GM12878 (cell line): Measurements from ENCODE around the gene CALM3. TPM values are rescaled to one million over a fixed set of nuclear protein-coding genes. Genes with fewer than 3 reads are reported as not detected.

Source experiments
- ATF2 ChIP-seq: IDR thresholded peaks from 2 replicates; pipeline ENCODE4 v1.6.1; 2012; ENCODE audit warnings: low read length, inconsistent platforms
- BACH1 ChIP-seq: fragments of 450-650 bp; IDR thresholded peaks from 2 replicates; pipeline ENCODE4 v1.6.1; 2017; ENCODE audit warnings: mild to moderate bottlenecking, borderline replicate concordance
- CEBPZ ChIP-seq: fragments of 150-350 bp; IDR thresholded peaks from 2 replicates; pipeline ENCODE4 v1.6.1; 2016; ENCODE audit warnings: low read depth, low read length
- CHD2 ChIP-seq: IDR thresholded peaks from 2 replicates; pipeline ENCODE4 v1.6.1; 2011; ENCODE audit warnings: low read depth, low read length, improper control_type of control experiment, borderline replicate concordance
- CUX1 ChIP-seq: IDR thresholded peaks from 2 replicates; pipeline ENCODE4 v1.6.1; 2012; ENCODE audit warnings: improper control_type of control experiment, low read depth, low read length; ENCODE audit not compliant: insufficient replicate concordance
- EED ChIP-seq: sonication (generic); IDR thresholded peaks from 2 replicates; pipeline ENCODE4 v1.6.1; 2016; ENCODE audit warnings: antibody characterized with exemption, low read depth
- IRF4 ChIP-seq: IDR thresholded peaks from 2 replicates; pipeline ENCODE4 v1.6.1; 2011; ENCODE audit warnings: low read depth, low read length
- KAT2A ChIP-seq: conservative IDR thresholded peaks from 2 replicates; pipeline ENCODE4 v1.6.1; 2011; ENCODE audit warnings: low read depth, low read length; ENCODE audit not compliant: control insufficient read depth
- POLR2AphosphoS5 ChIP-seq: IDR thresholded peaks from 2 replicates; pipeline ENCODE4 v1.6.1; 2011; ENCODE audit warnings: mild to moderate bottlenecking, low read length, inconsistent platforms
- POU2F2 ChIP-seq: IDR thresholded peaks from 3 replicates; pipeline ENCODE4 v1.6.1; 2011; ENCODE audit warnings: low read depth, mild to moderate bottlenecking, low read length, borderline replicate concordance
- RAD21 ChIP-seq: IDR thresholded peaks from 2 replicates; pipeline ENCODE4 v1.6.1; 2011; ENCODE audit warnings: mild to moderate bottlenecking, low read depth, low read length, moderate library complexity; ENCODE audit not compliant: insufficient read depth
- RBBP5 ChIP-seq: fragments of 200-600 bp; sonication (generic); conservative IDR thresholded peaks from 2 replicates; pipeline ENCODE4 v1.6.1; 2016
- RELA ChIP-seq: fragments of 450-650 bp; IDR thresholded peaks from 2 replicates; pipeline ENCODE4 v1.8.0; 2014; ENCODE audit warnings: borderline replicate concordance; ENCODE audit not compliant: partially characterized antibody
- RELB ChIP-seq: fragments of 450-650 bp; IDR thresholded peaks from 2 replicates; pipeline ENCODE4 v1.6.1; 2017; ENCODE audit warnings: low read depth, mild to moderate bottlenecking, moderate library complexity
- TBL1XR1 ChIP-seq: IDR thresholded peaks from 2 replicates; pipeline ENCODE4 v1.6.1; 2012; ENCODE audit warnings: low read depth, low read length, improper control_type of control experiment
- USF1 ChIP-seq: IDR thresholded peaks from 2 replicates; pipeline ENCODE4 v1.6.1; 2011; ENCODE audit warnings: borderline replicate concordance, low read depth, mild to moderate bottlenecking, moderate library complexity, mixed read lengths, low read length; ENCODE audit not compliant: insufficient read depth; ENCODE audit errors: extremely low read length
- ZNF622 ChIP-seq: fragments of 450-650 bp; IDR thresholded peaks from 2 replicates; pipeline ENCODE4 v1.6.1; 2017; ENCODE audit warnings: mild to moderate bottlenecking, inconsistent platforms
- polyA plus RNA-seq, 11 experiments: library from polyadenylated mRNA; depleted of rRNA in 4 of 11; unstranded in 6 of 11; stranded (reverse) in 5 of 11; fragments of >200 nt; fragmentation: Nextera tagmentation in 4 of 11; fragmentation: Illumina TruSeq in 1 of 11; extraction: Ambion mirVana in 4 of 11; extraction: Trizol in 1 of 11; gene quantifications; 1 replicate in 1 of 11; 2 replicates in 10 of 11; pipeline versions ENCODE4 v1.2.1 to v1.2.3, GENCODE V29; 2011 to 2016; ENCODE audit warnings: inconsistent platforms in 2 of 11, missing spikeins in 2 of 11, low read depth in 1 of 11
- total RNA-seq, 4 experiments: library from RNA; depleted of rRNA in 3 of 4; stranded (reverse); fragments of >200 nt in 3 of 4; fragmentation: Illumina TruSeq in 1 of 4; extraction: Trizol in 1 of 4; gene quantifications; 2 replicates each; pipeline versions ENCODE4 v1.2.1 to v1.2.3, GENCODE V29; 2013 to 2021

CALM3 gene
- total and polyA plus RNA-seq, 10 of the 15 experiments (the other 5 are each of a cell fraction or from before 2014, with no cell fraction given): 164 to 849 (median 347) TPM

GRCh38 chr19:46624958-46625661, 24.0 kb downstream of the CALM3 start, which contains the start of gene PTGIR (continued):
- no peak for TF ChIP-seq CEBPZ
- peak; percentile 57; the same call in 1 of the 2 replicates for TF ChIP-seq POLR2AphosphoS5
- TF ChIP-seq CUX1: no peak
- TF ChIP-seq ZNF622: no peak
- TF ChIP-seq CHD2: no peak
- no peak for TF ChIP-seq ATF2
- TF ChIP-seq IRF4: no peak
- no peak for TF ChIP-seq BACH1
- no peak for TF ChIP-seq POU2F2
- peak; percentile 73 for TF ChIP-seq RELB
- no peak for TF ChIP-seq TBL1XR1
- TF ChIP-seq USF1: no peak
- no peak for TF ChIP-seq KAT2A
- peak; percentile 77 for TF ChIP-seq EED
- no peak for TF ChIP-seq RAD21
- no peak for TF ChIP-seq RBBP5
- no peak for TF ChIP-seq RELA
